ENCODE data around the gene NCKAP5. TPM values are rescaled to one million over a fixed set of nuclear protein-coding genes. Genes with fewer than 3 reads are reported as not detected.

Gene NCKAP5
- total and polyA plus RNA-seq, 2 of the 8 experiments (the other 6 are each of a cell fraction or from before 2014, with no cell fraction given), result 0.27 to 0.86 TPM

DNA sequence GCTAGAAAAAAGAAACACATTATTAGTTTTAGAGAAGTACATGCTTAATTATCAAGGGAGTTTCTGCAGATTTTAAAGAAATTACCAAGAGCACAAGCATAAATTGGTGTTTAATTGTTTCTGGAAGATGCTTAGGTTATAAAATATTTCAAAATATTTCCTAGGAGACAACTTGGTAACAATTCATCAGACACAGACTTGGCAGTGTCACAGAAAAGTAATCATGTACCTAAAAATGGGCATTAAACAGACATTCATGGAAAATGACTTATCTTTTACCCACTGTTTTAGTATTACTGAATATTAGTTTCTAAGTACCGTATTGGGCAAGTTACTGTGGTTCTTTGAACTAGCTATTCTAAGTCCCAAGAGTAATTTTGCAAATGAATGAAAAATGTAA lies 469.5 kb downstream of the NCKAP5 start:
- Histone ChIP-seq H4K91ac (replicated peaks; ENCODE audit: insufficient read length, low read length) (no peak overlapping the region), H2BK20ac (ENCODE audit: low read length) (no peak overlapping the region), H3K4me1 (replicated peaks in 1 of 4; ENCODE audit: control insufficient read depth in 3 of 4, insufficient read depth in 4 of 4, low read length in 3 of 4) (no peaks in the 10 kb centered on the region), H2AFZ (ENCODE audit: low read length) (no peak overlapping the region), H3K27me3 (replicated peaks in 1 of 4; ENCODE audit: control insufficient read depth in 3 of 4, extremely low read depth in 1 of 4, insufficient read depth in 3 of 4, low read length in 3 of 4) (no peaks in the 10 kb centered on the region), H3K9me3 (ENCODE audit: insufficient read depth in 2 of 2, low read depth in 1 of 2, low read length in 1 of 2) (no peaks in the 10 kb centered on the region), H4K5ac (ENCODE audit: insufficient read length, low read depth, low read length) (no peak overlapping the region), H2BK120ac (replicated peaks; ENCODE audit: low read depth, low read length) (no peak overlapping the region), H3K27ac (ENCODE audit: low read depth, low read length) (no peak overlapping the region), H3K23me2 (ENCODE audit: low read depth, low read length) (no peaks in the 10 kb centered on the region), H3K4me2 (ENCODE audit: insufficient read depth in 1 of 2, low read depth in 2 of 2, low read length in 2 of 2) (no peak overlapping the region), H3K9ac (replicated peaks in 1 of 4; ENCODE audit: extremely low read depth in 1 of 4, low read depth in 3 of 4, low read length in 3 of 4) (no peak overlapping the region), H3K4ac (replicated peaks; ENCODE audit: insufficient read length, low read depth, low read length) (no peak overlapping the region), H3K18ac (ENCODE audit: extremely low read depth, low read length) (no peak overlapping the region), H3K23ac (ENCODE audit: insufficient read length) (no peak overlapping the region), H3K79me2 (ENCODE audit: control insufficient read depth in 1 of 2, insufficient read depth in 2 of 2, low read length in 2 of 2) (no peaks in the 10 kb centered on the region), H2BK15ac (ENCODE audit: low read length) (no peak overlapping the region), H4K8ac (ENCODE audit: extremely low read depth, insufficient read depth, low read length) (no peak overlapping the region), H3K79me1 (ENCODE audit: low read depth, low read length) (no peaks in the 10 kb centered on the region), H3K4me3 (ENCODE audit: extremely low read depth in 1 of 4, insufficient read depth in 2 of 4, low read depth in 3 of 4, low read length in 4 of 4) (no peak overlapping the region), H3K56ac (replicated peaks; ENCODE audit: insufficient read length, low read depth, low read length) (no peak overlapping the region), H3K36me3 (ENCODE audit: control insufficient read depth in 2 of 4, insufficient read depth in 4 of 4, low read length in 3 of 4) (no peaks in the 10 kb centered on the region), H2BK5ac (ENCODE audit: low read depth, low read length) (no peak overlapping the region), H4K20me1 (replicated peaks in 1 of 2; ENCODE audit: control insufficient read depth in 1 of 2, insufficient read depth in 2 of 2, low read length in 2 of 2) (no peaks in the 10 kb centered on the region), H3K14ac (ENCODE audit: insufficient read length) (no peak overlapping the region), H2BK12ac (ENCODE audit: low read depth, low read length) (no peak overlapping the region), H2AK5ac (ENCODE audit: low read depth, low read length) (no peak overlapping the region)
- CTCF ChIA-PET (ENCODE audit: partially characterized antibody), result no interaction called here
- POLR2A ChIA-PET (ENCODE audit: partially characterized antibody), result no interaction called here
- DNase-seq (ENCODE audit: low read depth in 1 of 2, low spot score in 2 of 2) (no peak), FAIRE-seq (no peak)
- TF ChIP-seq MAFK (IDR thresholded peaks at IDR 0.05; ENCODE audit: low read depth, low read length) (no peak), TAF7 (optimal IDR thresholded peaks at IDR 0.05; ENCODE audit: borderline replicate concordance, low read depth, low read length) (no peak), TBP (IDR thresholded peaks at IDR 0.05; ENCODE audit: low read depth, low read length) (no peak), CBX5 (IDR thresholded peaks at IDR 0.05; ENCODE audit: low read depth, low read length) (no peak), NANOG (IDR thresholded peaks at IDR 0.05; ENCODE audit: insufficient read depth, low read depth, low read length, poor library complexity, severe bottlenecking) (no peak), SIX5 (IDR thresholded peaks at IDR 0.05; ENCODE audit: low read depth, low read length) (no peak), SAP30 (IDR thresholded peaks at IDR 0.05; ENCODE audit: insufficient read depth, insufficient replicate concordance, low read length) (no peak), BACH1 (IDR thresholded peaks at IDR 0.05; ENCODE audit: low read length) (no peak), KDM1A (IDR thresholded peaks at IDR 0.05; ENCODE audit: borderline replicate concordance, low read length) (no peak), HDAC2 (IDR thresholded peaks at IDR 0.05; ENCODE audit: borderline replicate concordance in 1 of 2, low read depth in 2 of 2, low read length in 2 of 2) (no peak)
- 100% methylated on average over 1 of the region's 1 CpG; no CpG with 5 or more reads in 1 of the 2 experiments for WGBS, 2 experiments (ENCODE audit: extremely low coverage in 1 of 2, insufficient coverage in 1 of 2, insufficient read length in 1 of 2, insufficient replicate concordance in 2 of 2, low coverage in 1 of 2, low lambda C conversion rate in 2 of 2, missing lambda C conversion rate in 1 of 2)
